GM18517 (cell line): ENCODE results near the gene PAF1.

Source experiments
- ATAC-seq: cut with Tn5 transposase; IDR thresholded peaks from one replicate; pipeline ENCODE4 v1.9.1; 2021; ENCODE audit warnings: mild to moderate bottlenecking, moderate library complexity; ENCODE audit not compliant: unreplicated experiment

Gene PAF1

GRCh38 chr19:39417463-39418181, 26.7 kb upstream of the PAF1 start:
- no peak for ATAC-seq

- no peak for ATAC-seq
Measured at GRCh38 chr19:39416152-39417120, 25.5 kb upstream of the PAF1 start.

GRCh38 chr19:39415111-39416046, 24.5 kb upstream of the PAF1 start:
- no peak for ATAC-seq

- no peak for ATAC-seq
Measured at GRCh38 chr19:39413911-39414608, 23.2 kb upstream of the PAF1 start.

GRCh38 chr19:39413272-39413910, 22.5 kb upstream of the PAF1 start:
- no peak for ATAC-seq

- no peak for ATAC-seq
Measured at GRCh38 chr19:39412867-39413271, 22.0 kb upstream of the PAF1 start.

- ATAC-seq = peak; percentile 59
Measured at GRCh38 chr19:39412100-39412866, 21.4 kb upstream of the PAF1 start, which contains the start of gene PLEKHG2. Gene PLEKHG2 (plus strand): TSS chr19:39412669. CDS start chr19:39414087, 1,418 bp downstream.

GRCh38 chr19:39411832-39412099, 20.9 kb upstream of the PAF1 start:
- peak; percentile 31 for ATAC-seq

GRCh38 chr19:39411081-39411831, 20.4 kb upstream of the PAF1 start:
- ATAC-seq = no peak

GRCh38 chr19:39410831-39411080, 19.9 kb upstream of the PAF1 start:
- ATAC-seq = no peak

- no peak for ATAC-seq
Measured at GRCh38 chr19:39410017-39410830, 19.3 kb upstream of the PAF1 start.

GRCh38 chr19:39409208-39410016, 18.5 kb upstream of the PAF1 start:
- no peak for ATAC-seq

- ATAC-seq = no peak
Measured at GRCh38 chr19:39408392-39409207, 17.7 kb upstream of the PAF1 start.

GRCh38 chr19:39407660-39408391, 16.9 kb upstream of the PAF1 start:
- no peak for ATAC-seq

- no peak for ATAC-seq
Measured at GRCh38 chr19:39407410-39407659, 16.4 kb upstream of the PAF1 start.
